Activated CD4-positive, alpha-beta T cell treated with anti-CD3 and anti-CD28 coated beads, Interleukin-2, amount 10 ng/mL, durations not matched to agents 7 days and 5 days (primary cell): ENCODE results near the gene GPHB5. TPM values are rescaled to one million over a fixed set of nuclear protein-coding genes. Genes with fewer than 3 reads are reported as not detected.
"Not testable (repeated sequence)": the region's sequence is repeated elsewhere in the genome, so short reads cannot be mapped to it uniquely, and the experiment has no call there.

Experiments used
- CTCF ChIA-PET: fragments of 350-600 bp; sonication (Branson Sonifier 250); formaldehyde crosslinking; loops from one replicate; lab custom pipeline; 2021; ENCODE audit warnings: antibody characterized with exemption; lab: Charles Lee
- POLR2A ChIA-PET: fragments of 350-600 bp; sonication (Branson Sonifier 250); formaldehyde crosslinking; loops from one replicate; lab custom pipeline; 2021; ENCODE audit warnings: antibody characterized with exemption; lab: Charles Lee
- DNase-seq: peaks from one replicate; pipeline ENCODE4 v3.0.0-alpha.2; 2020
- H3K27ac Mint-ChIP-seq: one replicate; pipeline ENCODE4 v1.8.0; 2021; ENCODE audit warnings: mild to moderate bottlenecking, moderate library complexity, mixed read lengths
- H3K27me3 Mint-ChIP-seq: one replicate; pipeline ENCODE4 v1.8.0; 2021; ENCODE audit warnings: mixed read lengths
- H3K36me3 Mint-ChIP-seq: one replicate; pipeline ENCODE4 v1.8.0; 2021; ENCODE audit warnings: low read depth, mixed read lengths
- H3K4me1 Mint-ChIP-seq: one replicate; pipeline ENCODE4 v1.8.0; 2021; ENCODE audit warnings: mixed read lengths
- H3K4me3 Mint-ChIP-seq: one replicate; pipeline ENCODE4 v1.8.0; 2021; ENCODE audit warnings: mild to moderate bottlenecking, moderate library complexity, mixed read lengths
- H3K9me3 Mint-ChIP-seq: one replicate; pipeline ENCODE4 v1.8.0; 2021; ENCODE audit warnings: mixed read lengths
- total RNA-seq, 2 experiments: library from RNA; stranded (reverse); gene quantifications; one replicate each; pipeline ENCODE4 v1.2.3, GENCODE V29; 2021

GPHB5 gene
- total RNA-seq, 2 experiments from 2014 or later: not detected

GRCh38 chr14:63287666-63288483, 30.9 kb downstream of the GPHB5 start:
- Mint-ChIP-seq H3K4me1 (no peaks in the 10 kb centered on the region), H3K9me3 (no peaks in the 10 kb centered on the region), H3K27ac (no peak overlapping the region), H3K4me3 (no peak overlapping the region), H3K36me3 (no peaks in the 10 kb centered on the region), H3K27me3 (peaks cover 10% of the 10 kb centered on the region)
- DNase-seq: no peak
- ChIA-PET POLR2A (no interaction called here), CTCF (no interaction called here)

- Mint-ChIP-seq H3K36me3 (no peaks in the 10 kb centered on the region), H3K27ac (no peak overlapping the region), H3K4me3 (no peak overlapping the region), H3K9me3 (no peaks in the 10 kb centered on the region), H3K4me1 (no peaks in the 10 kb centered on the region), H3K27me3 (peaks cover 8% of the 10 kb centered on the region)
- ChIA-PET POLR2A (no interaction called here), CTCF (no interaction called here)
- no peak for DNase-seq
These were observed 32.7 kb downstream of the GPHB5 start for GRCh38 chr14:63286071-63286470.

DNA sequence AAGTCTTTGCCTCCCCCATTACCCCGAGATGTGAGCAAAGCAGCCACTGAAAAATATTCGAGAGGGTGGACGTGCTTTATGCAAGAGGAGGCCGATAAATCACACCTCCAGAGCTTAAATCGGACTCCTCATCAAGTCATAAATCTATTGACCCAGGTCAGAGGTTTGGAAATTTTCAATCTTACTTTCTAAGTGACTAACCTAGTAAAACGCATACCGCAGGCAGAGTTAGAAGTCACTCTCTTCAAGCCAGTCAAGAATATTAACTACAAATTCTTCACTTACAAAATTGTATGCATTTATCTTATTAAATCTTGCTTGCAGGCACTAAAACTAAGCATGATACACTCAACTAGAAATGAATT, 34.9 kb downstream of the GPHB5 start:
- POLR2A ChIA-PET: no interaction called here
- no peak overlapping the region for H3K27ac Mint-ChIP-seq
- H3K36me3 Mint-ChIP-seq: no peaks in the 10 kb centered on the region
- H3K27me3 Mint-ChIP-seq: peaks cover 5% of the 10 kb centered on the region
- no peaks in the 10 kb centered on the region for H3K9me3 Mint-ChIP-seq
- H3K4me3 Mint-ChIP-seq: no peak overlapping the region
- CTCF ChIA-PET: interaction anchor here (1.4 kb wide), 1 partner anchor 12 kb away, joined by 4 read pairs; no protein-coding TSS in a partner anchor
- DNase-seq: no peak
- H3K4me1 Mint-ChIP-seq: no peaks in the 10 kb centered on the region

DNA sequence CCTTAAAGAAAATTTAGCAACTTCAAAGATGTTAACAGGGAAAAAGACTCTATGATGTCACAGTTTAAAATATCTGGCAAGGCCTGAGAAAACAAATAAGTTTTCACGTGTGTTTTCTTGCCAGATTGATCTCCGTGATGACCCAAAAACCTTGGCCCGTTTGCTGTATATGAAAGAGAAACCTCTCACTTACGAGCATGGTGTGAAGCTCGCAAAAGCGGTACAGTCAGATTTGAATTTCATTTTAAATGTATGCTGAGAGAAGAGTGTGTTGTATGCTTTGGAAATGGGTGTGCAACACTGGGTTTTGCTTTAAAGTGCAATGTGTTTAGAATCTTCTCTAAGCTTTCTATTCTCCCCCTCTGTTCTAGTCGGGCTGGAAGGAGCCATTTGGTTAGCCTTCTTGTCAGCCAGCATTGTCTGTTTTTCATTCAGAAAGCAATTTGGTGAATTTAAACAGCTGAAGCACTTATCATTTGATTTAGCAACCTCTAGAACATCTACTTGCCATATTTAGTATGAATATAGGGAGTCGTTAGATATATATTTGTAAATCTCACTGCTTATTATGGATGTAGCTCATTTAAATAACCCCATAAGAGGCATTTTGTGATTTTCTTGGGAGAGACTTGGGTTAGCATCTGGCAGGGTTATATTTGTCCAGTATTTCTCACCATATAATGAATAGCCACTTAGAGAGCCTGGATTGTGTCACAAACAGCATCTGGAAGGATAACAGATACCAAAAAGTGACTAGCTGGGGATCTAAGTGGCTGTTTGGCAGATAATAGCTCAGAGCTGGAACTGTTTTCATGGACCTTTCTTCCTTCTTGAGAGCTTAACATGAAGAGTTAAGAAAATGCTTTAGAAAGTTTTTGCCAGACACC, 35.5 kb downstream of the GPHB5 start:
- H3K4me3 Mint-ChIP-seq: no peak overlapping the region
- no peaks in the 10 kb centered on the region for H3K4me1 Mint-ChIP-seq
- ChIA-PET CTCF (interaction anchor here (1.4 kb wide), 1 partner anchor 12 kb away, joined by 4 read pairs; no protein-coding TSS in a partner anchor), POLR2A (no interaction called here)
- H3K27me3 Mint-ChIP-seq: peaks cover 5% of the 10 kb centered on the region
- H3K9me3 Mint-ChIP-seq: no peaks in the 10 kb centered on the region
- no peak for DNase-seq
- no peaks in the 10 kb centered on the region for H3K36me3 Mint-ChIP-seq
- H3K27ac Mint-ChIP-seq: no peak overlapping the region

DNA sequence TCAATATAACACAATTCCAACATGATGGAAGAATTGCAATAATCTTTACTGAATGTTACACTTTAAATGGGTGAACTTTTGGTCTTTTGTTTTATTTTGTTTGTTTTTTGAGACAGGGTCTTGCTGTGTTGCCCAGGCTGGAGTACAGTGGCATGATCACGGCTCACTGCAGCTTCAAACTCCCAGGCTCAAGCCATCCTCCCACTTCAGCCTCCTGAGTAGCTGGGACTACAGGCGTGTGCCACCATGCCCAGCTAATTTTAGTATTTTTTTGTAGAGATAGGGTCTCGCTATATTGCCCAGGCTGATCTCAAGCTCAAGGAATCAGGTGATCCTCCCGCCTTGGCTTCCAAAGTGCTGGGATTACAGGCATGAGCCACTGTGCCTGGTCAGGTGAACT, 38.8 kb downstream of the GPHB5 start:
- H3K4me3 Mint-ChIP-seq, DNase-seq, H3K9me3 Mint-ChIP-seq, H3K27ac Mint-ChIP-seq, H3K36me3 Mint-ChIP-seq, POLR2A ChIA-PET, H3K4me1 Mint-ChIP-seq, CTCF ChIA-PET, H3K27me3 Mint-ChIP-seq: not testable (repeated sequence)

GRCh38 chr14:63277591-63278183, 41.0 kb downstream of the GPHB5 start:
- DNase-seq: no peak
- Mint-ChIP-seq H3K9me3 (no peaks in the 10 kb centered on the region), H3K27ac (no peak overlapping the region), H3K4me3 (no peak overlapping the region), H3K36me3 (no peaks in the 10 kb centered on the region), H3K4me1 (no peaks in the 10 kb centered on the region), H3K27me3 (peaks cover 5% of the 10 kb centered on the region)
- CTCF ChIA-PET: interaction anchor here (0.9 to 2.3 kb wide), 3 partner anchors 10 to 49 kb away, joined by 3 to 5 read pairs (median 3); no protein-coding TSS in a partner anchor
- POLR2A ChIA-PET: no interaction called here

DNA sequence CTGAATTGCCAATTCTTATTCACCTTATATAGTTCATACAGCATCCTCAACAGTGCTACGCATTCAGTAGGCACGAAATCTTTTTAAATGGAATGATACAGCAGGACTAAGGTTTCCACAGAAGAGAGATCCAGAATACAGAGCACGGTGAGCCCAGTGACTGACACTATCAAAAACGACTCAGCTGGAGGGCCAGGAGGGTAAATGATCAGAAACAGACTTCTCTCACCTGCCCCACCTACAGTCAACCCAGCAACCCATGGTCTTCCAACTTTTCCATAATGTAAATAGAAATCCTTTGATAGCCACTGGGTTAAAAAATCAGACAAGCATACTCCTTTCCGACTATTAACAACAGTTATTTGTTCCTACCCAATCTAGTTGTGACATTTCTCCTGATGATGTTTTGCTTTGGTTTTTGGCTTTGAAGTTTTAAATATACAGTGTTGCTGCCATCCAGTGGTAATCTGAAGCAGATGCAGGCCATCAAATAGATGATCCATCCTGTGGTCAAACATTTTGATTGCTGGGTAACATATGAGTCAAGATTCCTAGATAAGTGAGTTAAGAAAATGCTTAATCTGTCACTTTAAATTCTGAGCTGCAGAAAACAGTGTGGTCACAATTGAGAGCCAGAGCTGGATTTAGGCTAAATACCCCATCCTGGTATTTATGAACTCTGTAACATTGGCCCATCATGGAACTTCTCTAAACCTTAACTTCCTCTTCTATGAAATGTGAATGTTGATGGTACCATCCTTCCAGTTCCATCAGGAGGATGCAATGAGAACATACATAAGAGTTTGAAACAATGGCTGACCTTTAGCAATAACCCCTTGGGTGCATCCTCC, 42.0 kb downstream of the GPHB5 start:
- no peaks in the 10 kb centered on the region for H3K36me3 Mint-ChIP-seq
- H3K4me1 Mint-ChIP-seq: no peaks in the 10 kb centered on the region
- ChIA-PET POLR2A (no interaction called here), CTCF (interaction anchor here (1.1 to 2.3 kb wide), 2 partner anchors 9 to 50 kb away, joined by 3 to 5 read pairs; no protein-coding TSS in a partner anchor)
- H3K27me3 Mint-ChIP-seq: peaks cover 5% of the 10 kb centered on the region
- no peak overlapping the region for H3K4me3 Mint-ChIP-seq
- no peak overlapping the region for H3K27ac Mint-ChIP-seq
- no peaks in the 10 kb centered on the region for H3K9me3 Mint-ChIP-seq
- peak; percentile 20 for DNase-seq

- Mint-ChIP-seq H3K27me3 (peaks cover 4% of the 10 kb centered on the region), H3K4me3 (no peak overlapping the region), H3K4me1 (no peaks in the 10 kb centered on the region), H3K36me3 (no peaks in the 10 kb centered on the region), H3K27ac (no peak overlapping the region), H3K9me3 (no peaks in the 10 kb centered on the region)
- no peak for DNase-seq
- CTCF ChIA-PET: interaction anchor here (2.3 kb wide), 1 partner anchor 9 kb away, joined by 5 read pairs; no protein-coding TSS in a partner anchor
- POLR2A ChIA-PET: no interaction called here
These were observed 42.7 kb downstream of the GPHB5 start for GRCh38 chr14:63276016-63276415.

GRCh38 chr14:63275611-63276010, 43.1 kb downstream of the GPHB5 start:
- Mint-ChIP-seq H3K36me3 (no peaks in the 10 kb centered on the region), H3K4me1 (no peaks in the 10 kb centered on the region), H3K27ac (no peak overlapping the region), H3K9me3 (no peaks in the 10 kb centered on the region), H3K4me3 (no peak overlapping the region), H3K27me3 (peaks cover under 1% of the 10 kb centered on the region)
- DNase-seq: no peak
- ChIA-PET POLR2A (no interaction called here), CTCF (interaction anchor here (2.3 kb wide), 1 partner anchor 8 kb away, joined by 5 read pairs; no protein-coding TSS in a partner anchor)

GRCh38 chr14:63273717-63274655, 44.7 kb downstream of the GPHB5 start:
- Mint-ChIP-seq H3K36me3 (no peaks in the 10 kb centered on the region), H3K27ac (no peak overlapping the region), H3K9me3 (no peaks in the 10 kb centered on the region), H3K4me1 (no peaks in the 10 kb centered on the region), H3K27me3 (no peaks in the 10 kb centered on the region), H3K4me3 (no peak overlapping the region)
- POLR2A ChIA-PET: no interaction called here
- CTCF ChIA-PET: interaction anchor here (0.6 kb wide), 1 partner anchor 16 kb away, joined by 4 read pairs; no protein-coding TSS in a partner anchor
- DNase-seq: no peak

DNA sequence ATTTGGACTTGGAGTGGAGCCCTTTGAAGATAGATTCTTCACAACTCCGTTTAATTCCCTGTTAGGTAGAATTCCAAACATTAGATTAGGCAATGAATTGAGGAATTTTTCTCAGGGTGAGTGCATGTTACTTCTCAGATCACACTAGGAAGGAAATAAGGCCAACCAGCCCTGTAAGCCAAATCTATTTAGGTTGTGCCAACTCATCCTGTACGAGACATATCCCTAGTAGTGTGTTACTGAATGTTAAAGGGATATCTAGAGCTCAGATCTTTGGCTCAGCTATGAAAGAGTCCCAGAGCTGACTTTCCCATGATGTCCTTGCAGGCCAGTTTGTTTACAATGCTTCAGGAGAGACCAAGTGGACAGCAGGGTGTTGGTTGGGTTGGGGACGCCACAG, 45.6 kb downstream of the GPHB5 start:
- POLR2A ChIA-PET: no interaction called here
- DNase-seq: no peak
- CTCF ChIA-PET: no interaction called here
- Mint-ChIP-seq H3K4me1 (no peaks in the 10 kb centered on the region), H3K4me3 (no peak overlapping the region), H3K27me3 (peaks cover 2% of the 10 kb centered on the region), H3K36me3 (no peaks in the 10 kb centered on the region), H3K9me3 (no peaks in the 10 kb centered on the region), H3K27ac (no peak overlapping the region)
